Testis (tissue), 2 donors: ENCODE measurements around the gene SEL1L2.

Experiments used
- POLR2A ChIP-seq: fragments of 450-650 bp; IDR thresholded peaks from one replicate; pipeline ENCODE4 v1.6.1; 2017; ENCODE audit warnings: antibody characterized with exemption, mild to moderate bottlenecking, moderate library complexity
- TF ChIP-seq, protein P1 (sequence below), 3 experiments: fragments of 450-650 bp in 2 of 3; fragments of 200-600 bp in 1 of 3; sonication (generic) in 1 of 3; IDR thresholded peaks; one replicate each; pipeline ENCODE4 v1.5.1; 2016 to 2019; ENCODE audit warnings: antibody characterized with exemption in 3 of 3, mild to moderate bottlenecking in 2 of 3, moderate library complexity in 1 of 3

DNA sequence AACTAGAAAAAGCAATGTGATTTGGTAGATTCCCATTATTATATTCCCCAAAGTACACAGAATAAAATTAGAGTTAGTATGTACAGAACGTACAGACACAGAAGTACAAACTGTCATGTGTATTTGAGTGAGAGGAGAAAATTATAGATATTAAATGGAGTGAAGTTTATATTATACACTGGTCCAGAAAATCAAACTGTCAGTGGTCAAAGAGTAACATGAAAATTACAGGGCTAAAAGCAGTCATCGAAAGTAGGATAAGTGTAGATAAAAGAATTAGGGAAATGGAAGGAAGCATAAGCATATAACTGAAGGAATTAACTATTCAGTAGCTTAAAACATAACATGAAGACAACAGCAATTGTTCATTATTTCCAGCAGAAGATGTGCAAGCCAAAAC, 30.3 kb downstream of the SEL1L2 start:
- no peak for TF ChIP-seq POLR2A
- TF ChIP-seq, protein P1, sequence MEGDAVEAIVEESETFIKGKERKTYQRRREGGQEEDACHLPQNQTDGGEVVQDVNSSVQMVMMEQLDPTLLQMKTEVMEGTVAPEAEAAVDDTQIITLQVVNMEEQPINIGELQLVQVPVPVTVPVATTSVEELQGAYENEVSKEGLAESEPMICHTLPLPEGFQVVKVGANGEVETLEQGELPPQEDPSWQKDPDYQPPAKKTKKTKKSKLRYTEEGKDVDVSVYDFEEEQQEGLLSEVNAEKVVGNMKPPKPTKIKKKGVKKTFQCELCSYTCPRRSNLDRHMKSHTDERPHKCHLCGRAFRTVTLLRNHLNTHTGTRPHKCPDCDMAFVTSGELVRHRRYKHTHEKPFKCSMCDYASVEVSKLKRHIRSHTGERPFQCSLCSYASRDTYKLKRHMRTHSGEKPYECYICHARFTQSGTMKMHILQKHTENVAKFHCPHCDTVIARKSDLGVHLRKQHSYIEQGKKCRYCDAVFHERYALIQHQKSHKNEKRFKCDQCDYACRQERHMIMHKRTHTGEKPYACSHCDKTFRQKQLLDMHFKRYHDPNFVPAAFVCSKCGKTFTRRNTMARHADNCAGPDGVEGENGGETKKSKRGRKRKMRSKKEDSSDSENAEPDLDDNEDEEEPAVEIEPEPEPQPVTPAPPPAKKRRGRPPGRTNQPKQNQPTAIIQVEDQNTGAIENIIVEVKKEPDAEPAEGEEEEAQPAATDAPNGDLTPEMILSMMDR (IDR thresholded peaks at IDR 0.05), result no peak
